NCI-H2196 (cell line): ENCODE data around the gene ADPRHL1.
A peak's percentile ranks its signal among the peaks of the same experiment; 100 is the strongest.
"Not testable (repeated sequence)": the region's sequence is repeated elsewhere in the genome, so short reads cannot be mapped to it uniquely, and the experiment has no call there.

ENCODE experiments used
- DNase-seq: peaks from one replicate; lab custom pipeline; 2025; ENCODE audit not compliant: unreplicated experiment; lab: John Stamatoyannopoulos, UW

The ADPRHL1 gene

GRCh38 chr13:113403255-113404104 lies 49.8 kb downstream of the ADPRHL1 start:
- DNase-seq: no peak

GRCh38 chr13:113402471-113403254 lies 50.6 kb downstream of the ADPRHL1 start:
- DNase-seq: no peak

GRCh38 chr13:113401452-113402415 lies 51.6 kb downstream of the ADPRHL1 start:
- DNase-seq: no peak

- no peak for DNase-seq
These were observed 52.5 kb downstream of the ADPRHL1 start for GRCh38 chr13:113400621-113401451.

GRCh38 chr13:113399755-113400149 lies 53.5 kb downstream of the ADPRHL1 start:
- DNase-seq: no peak

- no peak for DNase-seq
These were observed 54.1 kb downstream of the ADPRHL1 start for GRCh38 chr13:113398963-113399754.

- no peak for DNase-seq
These were observed 55.5 kb downstream of the ADPRHL1 start for GRCh38 chr13:113397608-113398425.

- DNase-seq: no peak
These were observed 59.0 kb downstream of the ADPRHL1 start for GRCh38 chr13:113394339-113394640.

- DNase-seq: peak; percentile 59
These were observed 59.5 kb downstream of the ADPRHL1 start for GRCh38 chr13:113393563-113394338.

- no peak for DNase-seq
These were observed 60.1 kb downstream of the ADPRHL1 start for GRCh38 chr13:113393226-113393562.

GRCh38 chr13:113390874-113391497 lies 62.3 kb downstream of the ADPRHL1 start:
- DNase-seq: no peak

GRCh38 chr13:113389586-113389985 lies 63.7 kb downstream of the ADPRHL1 start:
- not testable (repeated sequence) for DNase-seq

- no peak for DNase-seq
These were observed 65.9 kb downstream of the ADPRHL1 start for GRCh38 chr13:113387396-113387795.

GRCh38 chr13:113383089-113383488 lies 70.2 kb downstream of the ADPRHL1 start:
- no peak for DNase-seq

GRCh38 chr13:113382542-113382941 lies 70.7 kb downstream of the ADPRHL1 start:
- DNase-seq: not testable (repeated sequence)

- no peak for DNase-seq
These were observed 74.5 kb downstream of the ADPRHL1 start for GRCh38 chr13:113378825-113379224.

GRCh38 chr13:113374511-113375175 lies 78.6 kb downstream of the ADPRHL1 start:
- DNase-seq: no peak
